WTC11 (cell line): ENCODE measurements around the gene UTY. TPM values are rescaled to one million over a fixed set of nuclear protein-coding genes. Genes with fewer than 3 reads are reported as not detected.

Experiments
- ATAC-seq: fragments of 200-7000 bp; cut with Tn5 transposase; 2 replicates; pipeline ENCODE4 v1.10.0; 2021; ENCODE audit warnings: mild to moderate bottlenecking, moderate library complexity
- CTCF ChIA-PET: fragments of 300-600 bp; sonication (Branson Sonifier 250); formaldehyde crosslinking; loops from one replicate; lab custom pipeline; 2021; ENCODE audit warnings: antibody characterized with exemption; lab: Charles Lee
- POLR2A ChIA-PET: fragments of 350-600 bp; sonication (Branson Sonifier 250); formaldehyde crosslinking; loops from one replicate; lab custom pipeline; 2021; ENCODE audit warnings: antibody characterized with exemption; lab: Charles Lee
- DNase-seq: peaks from one replicate; pipeline ENCODE4 v3.0.0; 2021; ENCODE audit warnings: low spot score
- H3K27ac Mint-ChIP-seq: 2 replicates; pipeline ENCODE4 v1.8.0; 2021; ENCODE audit warnings: mixed read lengths
- H3K27me3 Mint-ChIP-seq: 2 replicates; pipeline ENCODE4 v1.8.0; 2021; ENCODE audit warnings: low read depth, mild to moderate bottlenecking, moderate library complexity, mixed read lengths
- H3K36me3 Mint-ChIP-seq: 2 replicates; pipeline ENCODE4 v1.8.0; 2021; ENCODE audit warnings: mixed read lengths
- H3K4me1 Mint-ChIP-seq: 2 replicates; pipeline ENCODE4 v1.8.0; 2022; ENCODE audit warnings: mixed read lengths
- H3K4me3 Mint-ChIP-seq: 2 replicates; pipeline ENCODE4 v1.8.0; 2021; ENCODE audit warnings: mild to moderate bottlenecking, moderate library complexity, mixed read lengths
- H3K9me3 Mint-ChIP-seq: 2 replicates; pipeline ENCODE4 v1.8.0; 2021; ENCODE audit warnings: mixed read lengths
- ATF3 ChIP-seq: sonication (generic); formaldehyde crosslinking; conservative IDR thresholded peaks from 2 replicates; pipeline ENCODE4 v1.8.1; 2022; ENCODE audit warnings: mild to moderate bottlenecking, missing genetic modification reagents
- CREM ChIP-seq: sonication (generic); formaldehyde crosslinking; IDR thresholded peaks from 2 replicates; pipeline ENCODE4 v1.8.1; 2022; ENCODE audit warnings: mild to moderate bottlenecking, missing genetic modification reagents, moderate library complexity
- EMX1 ChIP-seq: fragments of 250-450 bp; sonication (Bioruptor Pico); IDR thresholded peaks from 2 replicates; pipeline ENCODE4 v1.8.0; 2021; ENCODE audit warnings: mild to moderate bottlenecking
- ERG ChIP-seq: fragments of 250-450 bp; sonication (Bioruptor Pico); IDR thresholded peaks from 2 replicates; pipeline ENCODE4 v1.8.0; 2021; ENCODE audit warnings: mild to moderate bottlenecking
- FOXJ3 ChIP-seq: sonication (generic); formaldehyde crosslinking; IDR thresholded peaks from 2 replicates; pipeline ENCODE4 v1.9.0; 2021; ENCODE audit warnings: missing genetic modification reagents, mild to moderate bottlenecking, borderline replicate concordance
- FOXK1 ChIP-seq: sonication (generic); formaldehyde crosslinking; IDR thresholded peaks from 2 replicates; pipeline ENCODE4 v1.8.0; 2022; ENCODE audit warnings: mild to moderate bottlenecking, moderate library complexity, missing genetic modification reagents
- HMGA2 ChIP-seq: fragments of 250-450 bp; sonication (Bioruptor Pico); IDR thresholded peaks from 2 replicates; pipeline ENCODE4 v1.4.0; 2021; ENCODE audit warnings: mild to moderate bottlenecking, moderate library complexity
- IRF1 ChIP-seq: sonication (generic); formaldehyde crosslinking; IDR thresholded peaks from 2 replicates; pipeline ENCODE4 v1.8.0; 2023; ENCODE audit warnings: missing genetic modification reagents
- IRF2 ChIP-seq: sonication (generic); formaldehyde crosslinking; IDR thresholded peaks from 2 replicates; pipeline ENCODE4 v1.8.0; 2022; ENCODE audit warnings: low read depth, missing genetic modification reagents, borderline replicate concordance
- MAX ChIP-seq: sonication (generic); formaldehyde crosslinking; IDR thresholded peaks from 2 replicates; pipeline ENCODE4 v1.8.0; 2022; ENCODE audit warnings: mild to moderate bottlenecking, missing genetic modification reagents
- MLX ChIP-seq: sonication (generic); formaldehyde crosslinking; IDR thresholded peaks from 2 replicates; pipeline ENCODE4 v1.8.1; 2023; ENCODE audit warnings: mild to moderate bottlenecking, missing genetic modification reagents, moderate library complexity
- OVOL2 ChIP-seq: fragments of 250-450 bp; sonication (Bioruptor Pico); IDR thresholded peaks from 2 replicates; pipeline ENCODE4 v1.9.0; 2021; ENCODE audit warnings: mild to moderate bottlenecking, borderline replicate concordance
- SMAD4 ChIP-seq: sonication (generic); formaldehyde crosslinking; IDR thresholded peaks from 2 replicates; pipeline ENCODE4 v1.8.0; 2022; ENCODE audit warnings: mild to moderate bottlenecking, missing genetic modification reagents
- SP1 ChIP-seq: sonication (generic); formaldehyde crosslinking; conservative IDR thresholded peaks from 2 replicates; pipeline ENCODE4 v1.8.1; 2022; ENCODE audit warnings: missing genetic modification reagents
- TEAD4 ChIP-seq: sonication (generic); formaldehyde crosslinking; IDR thresholded peaks from 2 replicates; pipeline ENCODE4 v1.8.0; 2022; ENCODE audit warnings: mild to moderate bottlenecking, missing genetic modification reagents
- USF1 ChIP-seq: sonication (generic); formaldehyde crosslinking; IDR thresholded peaks from 2 replicates; pipeline ENCODE4 v1.8.0; 2022; ENCODE audit warnings: mild to moderate bottlenecking, missing genetic modification reagents
- ZBTB21 ChIP-seq: sonication (generic); formaldehyde crosslinking; IDR thresholded peaks from 2 replicates; pipeline ENCODE4 v1.8.1; 2023; ENCODE audit warnings: mild to moderate bottlenecking, missing genetic modification reagents, borderline replicate concordance
- ZMAT4 ChIP-seq: fragments of 250-450 bp; sonication (Bioruptor Pico); IDR thresholded peaks from 2 replicates; pipeline ENCODE4 v1.9.0; 2021; ENCODE audit warnings: mild to moderate bottlenecking
- ZNF121 ChIP-seq: sonication (generic); formaldehyde crosslinking; IDR thresholded peaks from 2 replicates; pipeline ENCODE4 v1.8.0; 2023; ENCODE audit warnings: missing genetic modification reagents
- ZNF396 ChIP-seq: fragments of 250-450 bp; sonication (Bioruptor Pico); IDR thresholded peaks from 2 replicates; pipeline ENCODE4 v1.8.0; 2021; ENCODE audit warnings: mild to moderate bottlenecking, moderate library complexity, borderline replicate concordance
- ZNF425 ChIP-seq: fragments of 250-450 bp; sonication (Bioruptor Pico); conservative IDR thresholded peaks from 2 replicates; pipeline ENCODE4 v1.9.0; 2021; ENCODE audit warnings: mild to moderate bottlenecking
- ZNF512 ChIP-seq: sonication (generic); formaldehyde crosslinking; IDR thresholded peaks from 2 replicates; pipeline ENCODE4 v1.8.1; 2022; ENCODE audit warnings: missing genetic modification reagents, borderline replicate concordance
- total RNA-seq: library from RNA; stranded (reverse); gene quantifications from 3 replicates; pipeline ENCODE4 v1.2.3, GENCODE V29; 2021

The UTY gene
- total RNA-seq, 1 experiment from 2014 or later: 23.3 TPM

GRCh38 chrY:13339381-13339780 is 140.5 kb downstream of the UTY start:
- Mint-ChIP-seq H3K4me3 (no peak overlapping the region), H3K27ac (peak overlapping the region; percentile 79; the same call in 1 of the 2 replicates), H3K36me3 (peaks cover 56% of the 10 kb centered on the region), H3K4me1 (peaks cover 5% of the 10 kb centered on the region; the same call in 1 of the 2 replicates), H3K9me3 (peaks cover 10% of the 10 kb centered on the region), H3K27me3 (no peaks in the 10 kb centered on the region)
- CTCF ChIA-PET: no interaction called here
- ATAC-seq: no peak
- no peak for TF ChIP-seq ZMAT4 (CRISPR knock-in tag)
- TF ChIP-seq ZBTB21 (CRISPR knock-in tag): no peak
- no peak for TF ChIP-seq ZNF396 (CRISPR knock-in tag)
- no peak for TF ChIP-seq EMX1 (CRISPR knock-in tag)
- TF ChIP-seq IRF1 (CRISPR knock-in tag): no peak
- TF ChIP-seq USF1 (CRISPR knock-in tag): no peak
- TF ChIP-seq IRF2 (CRISPR knock-in tag): no peak
- no peak for TF ChIP-seq ERG (CRISPR knock-in tag)
- TF ChIP-seq CREM: no peak
- no peak for TF ChIP-seq TEAD4
- TF ChIP-seq ZNF512: no peak
- TF ChIP-seq ZNF425 (CRISPR knock-in tag): no peak
- TF ChIP-seq OVOL2: no peak
- TF ChIP-seq SMAD4: no peak
- TF ChIP-seq ZNF121 (CRISPR knock-in tag): no peak
- no peak for TF ChIP-seq FOXJ3 (CRISPR knock-in tag)
- POLR2A ChIA-PET: no interaction called here
- DNase-seq: no peak

- no peak for DNase-seq
- H3K9me3 Mint-ChIP-seq: peaks cover 10% of the 10 kb centered on the region
- no peak for TF ChIP-seq SP1
- no peak for TF ChIP-seq FOXK1 (CRISPR knock-in tag)
- TF ChIP-seq MAX (CRISPR knock-in tag): no peak
- TF ChIP-seq ATF3 (CRISPR knock-in tag): no peak
- no peak for TF ChIP-seq CREM
- no peak for TF ChIP-seq HMGA2 (CRISPR knock-in tag)
- TF ChIP-seq MLX (CRISPR knock-in tag): no peak
- TF ChIP-seq, all 79 proteins: peak for 0
- Mint-ChIP-seq H3K4me1 (peaks cover 10% of the 10 kb centered on the region), H3K27ac (peak overlapping the region; percentile 41), H3K4me3 (no peak overlapping the region), H3K27me3 (no peaks in the 10 kb centered on the region), H3K36me3 (peaks cover 62% of the 10 kb centered on the region)
- no peak for ATAC-seq
- ChIA-PET POLR2A (no interaction called here), CTCF (no interaction called here)
These were observed 141.1 kb downstream of the UTY start for GRCh38 chrY:13338711-13339110.
